Activated CD8-positive, alpha-beta memory T cell treated with anti-CD3 and anti-CD28 coated beads for 36 hours (primary cell): Measurements from ENCODE around the gene PYGO2. TPM values are rescaled to one million over a fixed set of nuclear protein-coding genes. Genes with fewer than 3 reads are reported as not detected.

Source experiments
- CTCF ChIA-PET: fragments of 350-600 bp; sonication (Branson Sonifier 250); formaldehyde crosslinking; loops from one replicate; lab custom pipeline; 2021; ENCODE audit warnings: antibody characterized with exemption; lab: Charles Lee
- POLR2A ChIA-PET: fragments of 350-600 bp; sonication (Branson Sonifier 250); formaldehyde crosslinking; loops from one replicate; lab custom pipeline; 2021; ENCODE audit warnings: antibody characterized with exemption; lab: Charles Lee
- total RNA-seq, 2 experiments: library from RNA; stranded (reverse); gene quantifications; one replicate each; pipeline ENCODE4 v1.2.3, GENCODE V29; 2021

PYGO2 gene
- total RNA-seq, 2 experiments from 2014 or later, result 28.7 to 30.1 TPM

- POLR2A ChIA-PET, result interaction anchor here (0.6 to 0.7 kb wide), 2 partner anchors 47 to 66 kb away, joined by 3 to 4 read pairs; partner anchors contain the start of gene PMVK
- CTCF ChIA-PET, result interaction anchor here (0.7 to 10.0 kb wide), 7 partner anchors 9 to 83 kb away, joined by 3 to 115 read pairs (median 3); partner anchors contain the start of genes PMVK and PYGO2
Measured at GRCh38 chr1:155001675-155002463, 40.3 kb upstream of the PYGO2 start.

DNA sequence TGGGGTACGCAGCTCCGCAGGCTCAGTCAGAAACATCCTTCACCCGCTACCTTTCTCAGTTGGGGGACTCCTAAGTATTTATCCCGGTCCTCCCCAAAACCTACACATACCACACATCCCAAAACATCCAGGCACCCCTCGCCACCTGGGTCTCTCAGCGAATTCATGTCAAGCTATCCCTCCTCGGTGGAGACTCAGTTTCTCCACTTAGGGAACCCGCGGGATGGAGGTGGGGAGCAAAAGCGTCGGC, 39.8 kb upstream of the PYGO2 start:
- POLR2A ChIA-PET, result interaction anchor here (0.6 to 0.7 kb wide), 2 partner anchors 47 to 65 kb away, joined by 3 to 4 read pairs; partner anchors contain the start of gene PMVK
- CTCF ChIA-PET, result interaction anchor here (0.7 to 10.0 kb wide), 7 partner anchors 9 to 84 kb away, joined by 3 to 115 read pairs (median 3); partner anchors contain the start of genes PMVK and PYGO2

GRCh38 chr1:155000726-155001424, 39.3 kb upstream of the PYGO2 start:
- ChIA-PET CTCF (interaction anchor here (0.7 to 10.0 kb wide), 12 partner anchors 8 to 84 kb away, joined by 3 to 115 read pairs (median 4); partner anchors contain the start of genes PBXIP1, PMVK and PYGO2), POLR2A (interaction anchor here (0.6 to 2.1 kb wide), 5 partner anchors 39 to 84 kb away, joined by 3 to 8 read pairs (median 4); partner anchors contain the start of genes PMVK and PYGO2)

DNA sequence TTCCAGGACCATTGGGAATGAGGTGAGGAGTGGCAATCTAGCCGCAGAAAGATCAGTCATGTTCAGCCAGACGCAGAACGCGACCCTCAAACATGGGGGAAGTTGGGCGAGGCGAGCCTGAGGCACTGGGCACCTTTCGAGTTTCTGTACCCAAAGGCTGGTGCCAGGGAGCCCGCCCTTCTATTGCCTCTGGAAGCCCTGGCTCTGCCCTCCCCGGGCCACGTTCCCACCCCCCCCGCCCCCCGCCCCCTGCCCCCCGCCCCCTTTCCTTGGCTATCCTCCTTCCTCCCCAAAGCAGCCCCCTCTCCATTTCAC, 38.8 kb upstream of the PYGO2 start:
- ChIA-PET POLR2A (interaction anchor here (0.5 to 2.1 kb wide), 6 partner anchors 17 to 85 kb away, joined by 4 to 8 read pairs (median 6); partner anchors contain the start of genes PMVK and PYGO2), CTCF (interaction anchor here (1.0 to 10.0 kb wide), 14 partner anchors 8 to 85 kb away, joined by 3 to 115 read pairs (median 8); partner anchors contain the start of genes ADAM15, CKS1B, PBXIP1 and PYGO2)

- ChIA-PET POLR2A (interaction anchor here (0.5 to 2.1 kb wide), 9 partner anchors 16 to 373 kb away, joined by 3 to 8 read pairs (median 5); partner anchors contain the start of genes FLAD1, PMVK and PYGO2), CTCF (interaction anchor here (0.5 to 10.0 kb wide), 27 partner anchors 9 to 275 kb away, joined by 3 to 115 read pairs (median 4); partner anchors contain the start of genes ADAM15, CKS1B, EFNA4 and FLAD1)
Measured at GRCh38 chr1:154999571-155000410, 38.2 kb upstream of the PYGO2 start.

DNA sequence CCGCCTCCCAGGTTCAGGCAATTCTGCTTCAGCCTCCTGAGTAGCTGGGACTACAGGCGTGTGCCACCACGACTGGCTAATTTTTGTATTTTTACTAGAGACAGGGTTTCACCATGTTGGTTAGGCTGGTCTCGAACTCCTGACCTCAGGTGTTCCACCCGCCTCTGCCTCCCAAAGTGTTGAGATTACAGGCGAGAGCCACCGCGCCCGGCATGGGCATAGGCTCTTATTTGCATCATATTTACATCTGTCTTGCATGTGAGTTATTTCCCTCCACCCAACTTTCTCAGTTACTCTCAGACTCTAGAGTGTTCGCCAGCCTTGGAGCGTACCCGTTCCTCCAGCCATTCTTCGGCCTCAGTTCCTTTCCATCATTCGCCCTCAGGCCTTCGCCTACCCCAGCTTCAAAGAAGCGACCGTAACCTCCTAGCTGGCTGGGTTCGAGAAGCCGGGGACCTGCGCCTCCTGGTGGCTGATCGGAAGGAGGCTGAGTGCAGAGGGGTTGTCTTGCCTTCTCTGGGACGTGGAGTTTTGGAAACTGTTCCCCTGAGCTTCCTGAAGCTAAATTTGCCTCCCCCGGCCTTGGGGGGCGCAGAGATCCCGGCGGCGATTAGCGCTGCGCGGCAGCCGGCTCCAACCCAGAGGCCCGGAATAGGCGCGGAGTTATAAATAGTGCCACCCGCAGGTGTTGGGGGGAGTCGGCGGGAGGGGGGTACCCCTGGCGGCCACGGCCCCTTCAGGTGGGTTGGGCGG, 37.4 kb upstream of the PYGO2 start:
- POLR2A ChIA-PET, result interaction anchor here (0.6 to 2.1 kb wide), 8 partner anchors 16 to 372 kb away, joined by 3 to 8 read pairs (median 4); partner anchors contain the start of genes FLAD1, PBXIP1, PMVK and PYGO2

DNA sequence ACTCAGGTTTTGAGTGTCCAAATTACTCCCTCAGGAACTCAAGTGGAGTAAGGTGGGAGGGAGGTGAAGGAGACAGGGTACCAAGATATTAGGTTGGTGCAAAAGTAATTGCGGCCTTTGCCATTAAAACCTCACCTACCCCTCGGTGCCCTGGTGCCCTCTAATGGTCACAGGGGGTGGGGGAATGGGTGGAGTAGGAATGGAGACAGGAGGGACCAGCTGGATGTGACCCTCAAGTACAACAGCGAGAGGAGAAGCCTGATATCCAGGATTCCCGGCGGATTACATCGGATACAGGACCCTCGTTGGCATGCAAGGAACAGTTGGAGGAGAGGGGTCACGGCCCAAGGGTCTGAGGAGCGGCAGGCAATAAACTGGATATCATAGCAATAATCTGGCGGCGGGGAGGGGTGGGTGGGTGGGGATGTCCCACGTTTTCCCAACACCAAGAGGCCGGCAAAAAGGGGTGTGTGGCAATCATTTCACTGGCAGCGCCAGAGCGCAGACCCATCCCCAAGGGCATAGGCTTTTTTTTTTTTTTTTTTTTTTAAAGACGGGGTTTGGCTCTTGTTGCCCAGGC, 36.7 kb upstream of the PYGO2 start:
- CTCF ChIA-PET, result interaction anchor here (0.9 to 10.0 kb wide), 20 partner anchors 8 to 62 kb away, joined by 3 to 115 read pairs (median 8); partner anchors contain the start of genes ADAM15, FLAD1, PBXIP1 and PMVK
- POLR2A ChIA-PET, result interaction anchor here (0.7 to 2.1 kb wide), 5 partner anchors 15 to 62 kb away, joined by 3 to 8 read pairs (median 7); partner anchors contain the start of genes FLAD1, PBXIP1, PMVK and PYGO2

More for the DNA sequence above, 37.4 kb upstream of the PYGO2 start:
- CTCF ChIA-PET, result interaction anchor here (0.9 to 10.0 kb wide), 25 partner anchors 9 to 86 kb away, joined by 3 to 115 read pairs (median 5); partner anchors contain the start of genes ADAM15, CKS1B, EFNA4 and FLAD1

DNA sequence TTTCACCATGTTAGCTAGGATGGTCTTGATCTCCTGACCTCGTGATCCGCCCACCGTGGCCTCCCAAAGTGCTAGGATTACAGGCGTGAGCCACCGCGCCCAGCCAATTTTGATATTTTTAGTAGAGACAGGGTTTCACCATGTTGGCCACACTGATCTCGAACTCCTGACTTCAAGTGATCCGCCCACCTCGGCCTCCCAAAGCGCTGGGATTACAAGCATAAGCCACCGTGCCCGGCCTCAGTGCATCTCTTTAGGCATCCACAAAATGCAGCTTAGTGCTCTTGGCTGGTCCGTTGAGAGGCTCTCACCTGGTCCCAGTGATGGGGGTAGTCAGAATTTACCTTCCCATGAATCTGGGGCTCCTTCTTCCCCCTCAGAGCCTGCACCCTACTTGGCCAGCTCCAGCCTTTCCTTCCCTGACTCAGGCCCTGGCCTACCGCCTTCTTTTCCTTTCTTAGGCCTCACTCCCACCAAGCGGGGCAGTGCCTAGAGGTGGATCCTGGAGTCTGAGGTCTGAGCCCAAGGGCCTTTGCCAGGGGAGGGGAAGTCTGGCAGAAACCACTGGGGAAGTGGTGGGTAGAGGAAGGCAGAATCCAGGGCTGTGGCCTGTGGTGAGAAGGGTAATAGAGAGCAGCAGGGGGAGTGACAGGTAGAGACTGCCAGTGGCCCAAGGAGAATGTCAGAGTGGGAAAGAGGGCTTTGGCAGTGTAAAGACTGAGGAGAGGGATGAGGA, 35.6 kb upstream of the PYGO2 start:
- CTCF ChIA-PET, result interaction anchor here (1.0 to 10.0 kb wide), 6 partner anchors 10 to 88 kb away, joined by 3 to 115 read pairs (median 4); partner anchors contain the start of genes PMVK and PYGO2

DNA sequence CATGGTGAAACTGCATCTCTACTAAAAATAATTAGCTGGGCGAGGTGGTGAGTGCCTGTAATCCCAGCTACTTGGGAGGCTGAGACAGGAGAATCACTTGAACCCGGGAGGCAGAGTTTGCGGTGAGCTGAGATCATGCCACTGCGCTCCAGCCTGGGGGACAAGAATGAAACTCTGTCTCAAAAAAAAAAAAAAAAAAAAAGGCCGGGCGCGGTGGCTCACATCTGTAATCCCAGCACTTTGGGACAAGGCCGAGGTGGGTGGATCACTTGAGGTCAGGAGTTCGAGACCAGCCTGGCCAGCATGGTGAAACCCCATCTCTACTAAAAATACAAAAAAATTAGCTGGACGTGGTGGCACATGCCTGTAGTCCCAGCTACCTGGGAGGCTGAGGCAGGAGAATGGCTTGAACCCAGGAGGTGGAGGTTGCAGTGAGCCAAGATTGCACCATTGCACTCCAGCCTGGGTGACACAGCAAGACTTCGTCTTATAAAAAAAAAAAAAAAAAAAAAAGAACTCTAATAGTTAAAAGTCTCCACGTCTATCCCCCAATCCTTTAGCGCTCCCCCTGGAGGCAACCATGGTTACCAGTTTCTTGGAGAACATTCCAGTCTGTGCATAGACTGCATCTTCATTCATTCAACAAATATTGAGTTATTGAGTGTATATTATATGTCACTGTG, 33.9 kb upstream of the PYGO2 start:
- CTCF ChIA-PET, result interaction anchor here (0.6 to 10.0 kb wide), 6 partner anchors 8 to 421 kb away, joined by 3 to 115 read pairs (median 4); partner anchors contain the start of gene FLAD1

More for the DNA sequence above, 35.6 kb upstream of the PYGO2 start:
- POLR2A ChIA-PET, result no interaction called here

DNA sequence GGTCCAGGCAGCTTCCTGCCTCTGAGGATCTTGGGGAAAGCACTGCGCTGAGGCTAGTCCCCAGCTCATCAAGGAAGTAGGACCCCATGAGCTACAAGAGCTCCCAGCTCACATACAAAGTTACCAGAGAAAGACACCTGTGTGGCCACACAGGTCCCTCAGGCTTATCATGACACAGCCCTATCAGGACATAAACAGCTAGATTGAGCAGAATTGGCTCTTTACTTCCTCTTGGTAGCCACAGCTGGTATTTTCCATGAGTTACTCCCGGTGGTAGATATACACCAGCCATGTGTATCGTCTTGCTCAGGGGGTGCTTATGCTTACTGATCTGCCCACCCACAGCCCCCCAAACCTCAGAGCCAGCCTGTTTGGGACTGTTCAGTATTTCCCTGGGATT, 33.0 kb upstream of the PYGO2 start:
- POLR2A ChIA-PET, result interaction anchor here (0.6 to 2.2 kb wide), 4 partner anchors 9 to 338 kb away, joined by 3 to 11 read pairs (median 4); partner anchors contain the start of gene FLAD1
- CTCF ChIA-PET, result interaction anchor here (1.1 to 3.1 kb wide), 6 partner anchors 11 to 97 kb away, joined by 3 to 12 read pairs (median 4); partner anchors contain the start of genes FLAD1 and PYGO2

More for the DNA sequence above, 33.9 kb upstream of the PYGO2 start:
- POLR2A ChIA-PET, result interaction anchor here (0.7 kb wide), 1 partner anchor 337 kb away, joined by 3 read pairs; no protein-coding TSS in a partner anchor

GRCh38 chr1:154994269-154994587, 32.6 kb upstream of the PYGO2 start:
- POLR2A ChIA-PET, result interaction anchor here (1.4 to 2.2 kb wide), 2 partner anchors 11 to 23 kb away, joined by 4 to 11 read pairs; partner anchors contain the start of gene FLAD1
- CTCF ChIA-PET, result interaction anchor here (1.1 to 3.1 kb wide), 6 partner anchors 10 to 97 kb away, joined by 3 to 12 read pairs (median 4); partner anchors contain the start of genes FLAD1 and PYGO2

- POLR2A ChIA-PET, result interaction anchor here (1.4 to 2.2 kb wide), 2 partner anchors 10 to 24 kb away, joined by 4 to 11 read pairs; partner anchors contain the start of gene FLAD1
Measured at GRCh38 chr1:154993572-154994268, 32.1 kb upstream of the PYGO2 start, which contains the start of gene LENEP. Gene LENEP (plus strand): TSS chr1:154993586. CDS start chr1:154993608, 22 bp downstream.

DNA sequence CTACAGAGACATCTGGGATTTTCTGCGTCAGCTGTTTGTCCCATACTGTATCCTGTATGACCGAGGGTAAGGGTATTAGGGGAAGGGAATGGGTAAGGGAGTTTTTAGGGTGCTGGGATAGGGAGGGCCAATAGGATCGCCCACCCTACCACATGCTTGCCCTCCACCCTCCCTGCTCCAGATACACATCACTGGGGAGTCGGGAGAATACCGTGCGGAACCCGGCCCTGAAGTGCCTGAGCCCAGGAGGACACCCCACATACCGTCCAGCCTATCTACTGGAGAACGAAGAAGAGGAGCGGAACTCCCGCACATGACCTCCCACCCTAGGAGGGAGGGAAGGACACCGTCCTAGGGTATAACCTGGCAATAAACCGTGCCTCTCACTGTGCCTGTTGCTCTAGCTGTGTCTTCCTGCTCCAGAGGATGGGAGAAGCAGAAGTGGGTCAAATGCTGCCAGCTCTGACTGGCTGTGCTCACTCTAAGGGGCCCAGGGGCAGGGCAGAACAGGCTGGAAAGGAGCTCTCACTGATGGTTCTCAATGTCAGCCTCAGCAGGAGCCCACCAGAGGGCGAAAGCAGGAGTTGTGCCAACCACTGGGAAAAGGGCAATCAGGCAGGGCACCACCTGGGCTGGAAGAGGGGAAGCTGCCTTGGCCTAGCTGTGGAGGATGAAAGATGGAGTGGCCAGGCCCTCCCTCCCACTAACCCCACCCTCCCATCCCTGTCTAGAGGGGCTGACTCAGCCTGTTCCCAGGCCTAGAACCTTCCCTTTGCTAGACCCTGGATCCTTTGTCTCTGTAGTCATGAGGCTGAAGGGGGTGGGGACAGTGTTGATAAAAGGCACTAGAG, 31.4 kb upstream of the PYGO2 start:
- POLR2A ChIA-PET, result interaction anchor here (1.4 to 2.2 kb wide), 2 partner anchors 9 to 25 kb away, joined by 4 to 11 read pairs; partner anchors contain the start of gene FLAD1

More at GRCh38 chr1:154993572-154994268, 32.1 kb upstream of the PYGO2 start, which contains the start of gene LENEP:
- CTCF ChIA-PET, result interaction anchor here (0.9 to 3.1 kb wide), 7 partner anchors 10 to 98 kb away, joined by 3 to 12 read pairs (median 4); partner anchors contain the start of genes FLAD1 and PYGO2

More for the DNA sequence above, 31.4 kb upstream of the PYGO2 start:
- CTCF ChIA-PET, result interaction anchor here (0.9 to 3.1 kb wide), 5 partner anchors 10 to 32 kb away, joined by 3 to 12 read pairs (median 4); partner anchors contain the start of genes FLAD1 and PYGO2
